Amygdala (tissue), 56 donors: ENCODE results near the gene AFAP1.

Experiments used
- DNase-seq, 56 donors: peaks; one replicate each; lab custom pipeline; 2025; lab: John Stamatoyannopoulos, UW

Gene AFAP1

GRCh38 chr4:7811536-7812191 is 128.0 kb downstream of the AFAP1 start:
- DNase-seq: no peak

GRCh38 chr4:7810783-7811535 is 128.7 kb downstream of the AFAP1 start:
- no peak for DNase-seq

GRCh38 chr4:7808752-7809151 is 130.9 kb downstream of the AFAP1 start:
- no peak for DNase-seq

GRCh38 chr4:7808181-7808580 is 131.5 kb downstream of the AFAP1 start:
- no peak for DNase-seq

- no peak for DNase-seq
These were observed 132.2 kb downstream of the AFAP1 start for GRCh38 chr4:7807351-7807921.

GRCh38 chr4:7806338-7807090 is 133.1 kb downstream of the AFAP1 start:
- DNase-seq: peak in 48 of 56 donors; percentile 16 to 83 (median 54)

- peak in 2 of 56 donors; percentile 17 to 63 for DNase-seq
These were observed 133.9 kb downstream of the AFAP1 start for GRCh38 chr4:7805533-7806337.

GRCh38 chr4:7804756-7805385 is 134.8 kb downstream of the AFAP1 start:
- no peak for DNase-seq

GRCh38 chr4:7803992-7804755 is 135.5 kb downstream of the AFAP1 start:
- peak in 52 of 56 donors; percentile 17 to 87 (median 62) for DNase-seq

- no peak for DNase-seq
These were observed 136.3 kb downstream of the AFAP1 start for GRCh38 chr4:7803371-7803770.

- peak in 53 of 56 donors; percentile 10 to 92 (median 63) for DNase-seq
These were observed 137.5 kb downstream of the AFAP1 start for GRCh38 chr4:7802093-7802726.

- DNase-seq: no peak
These were observed 138.0 kb downstream of the AFAP1 start for GRCh38 chr4:7801641-7802040.

- DNase-seq: no peak
These were observed 138.7 kb downstream of the AFAP1 start for GRCh38 chr4:7801001-7801400.

GRCh38 chr4:7800410-7800809 is 139.3 kb downstream of the AFAP1 start:
- no peak for DNase-seq

GRCh38 chr4:7799736-7800135 is 139.9 kb downstream of the AFAP1 start:
- DNase-seq: peak in 8 of 56 donors; percentile 20 to 51 (median 32)

- no peak for DNase-seq
These were observed 140.4 kb downstream of the AFAP1 start for GRCh38 chr4:7799306-7799705.

GRCh38 chr4:7798178-7798995 is 141.3 kb downstream of the AFAP1 start:
- DNase-seq: peak in 2 of 56 donors; percentile 15 to 41
